H1 (cell line): ENCODE measurements around the gene EXD1.
"Not testable (repeated sequence)": the region's sequence is repeated elsewhere in the genome, so short reads cannot be mapped to it uniquely, and the experiment has no call there.

ENCODE experiments used
- CREB1 ChIP-seq: IDR thresholded peaks from 2 replicates; pipeline ENCODE4 v1.6.1; 2012; ENCODE audit warnings: inconsistent platforms
- EZH2 ChIP-seq: fragments of 200-600 bp; sonication (generic); IDR thresholded peaks from 2 replicates; pipeline ENCODE4 v1.7.1; 2012; ENCODE audit warnings: low read depth, mild to moderate bottlenecking, moderate library complexity, low read length, inconsistent platforms; ENCODE audit not compliant: severe bottlenecking
- NANOG ChIP-seq: IDR thresholded peaks from 2 replicates; pipeline ENCODE4 v1.6.1; 2011; ENCODE audit warnings: low read length, low read depth, mild to moderate bottlenecking, inconsistent platforms; ENCODE audit not compliant: insufficient read depth, poor library complexity, severe bottlenecking
- POLR2A ChIP-seq, 2 experiments: IDR thresholded peaks; 1 replicate in 1 of 2; 2 replicates in 1 of 2; pipeline ENCODE4 v1.6.1; 2011; ENCODE audit warnings: low read depth in 2 of 2, low read length in 2 of 2, mild to moderate bottlenecking in 2 of 2; ENCODE audit errors: control extremely low read depth in 1 of 2
- POLR2AphosphoS5 ChIP-seq: IDR thresholded peaks from 2 replicates; pipeline ENCODE4 v1.6.1; 2011; ENCODE audit warnings: low read depth, low read length
- RAD21 ChIP-seq, 2 experiments: IDR thresholded peaks in 1 of 2; conservative IDR thresholded peaks in 1 of 2; 2 replicates each; pipeline ENCODE4 v1.6.1; 2011; ENCODE audit warnings: low read depth in 2 of 2, low read length in 2 of 2, improper control_type of control experiment in 1 of 2, inconsistent platforms in 1 of 2, mild to moderate bottlenecking in 1 of 2, moderate library complexity in 1 of 2
- RBBP5 ChIP-seq: IDR thresholded peaks from 2 replicates; pipeline ENCODE4 v1.7.1; 2012; ENCODE audit warnings: low read depth, mild to moderate bottlenecking, inconsistent platforms, low read length, moderate library complexity, borderline replicate concordance
- RXRA ChIP-seq: IDR thresholded peaks from 2 replicates; pipeline ENCODE4 v1.6.1; 2011; ENCODE audit warnings: low read depth, mild to moderate bottlenecking, low read length, moderate library complexity; ENCODE audit not compliant: insufficient read depth
- TF ChIP-seq, protein P1 (sequence below), 3 experiments: IDR thresholded peaks; 1 replicate in 2 of 3; 2 replicates in 1 of 3; pipeline versions ENCODE4 v1.5.1 to v1.6.1; 2011; ENCODE audit warnings: low read length in 3 of 3, mild to moderate bottlenecking in 3 of 3, inconsistent platforms in 2 of 3, low read depth in 1 of 3, moderate library complexity in 1 of 3; ENCODE audit not compliant: insufficient read depth in 1 of 3; ENCODE audit errors: control extremely low read depth in 1 of 3
- TF ChIP-seq, protein P2 (sequence below): IDR thresholded peaks from 2 replicates; pipeline ENCODE4 v1.6.1; 2012; ENCODE audit warnings: low read length, inconsistent platforms
- TF ChIP-seq, protein P3 (sequence below): IDR thresholded peaks from 2 replicates; pipeline ENCODE4 v1.6.1; 2011; ENCODE audit warnings: low read length, improper control_type of control experiment

DNA sequence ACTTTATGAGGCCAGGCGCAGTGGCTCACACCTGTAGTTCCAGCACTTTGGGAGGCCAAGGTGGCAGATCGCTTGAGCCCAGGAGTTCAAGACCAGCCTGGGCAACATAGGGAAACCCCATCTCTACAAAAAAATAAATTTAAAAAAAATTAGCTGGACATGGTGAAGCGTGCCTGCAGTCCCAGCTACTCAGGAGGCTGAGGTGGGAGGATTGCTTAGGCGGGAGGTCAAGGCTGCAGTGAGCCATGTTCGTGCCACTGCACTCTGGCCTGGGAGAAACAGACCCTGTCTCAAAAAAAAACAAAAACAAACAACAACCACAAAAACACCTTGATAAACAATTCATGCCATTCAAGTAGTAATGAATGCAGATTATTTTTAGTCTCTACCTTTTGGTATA lies 4.7 kb upstream of the EXD1 start:
- TF ChIP-seq NANOG; EZH2; POLR2AphosphoS5; RXRA; CREB1; POLR2A (IDR thresholded peaks at IDR 0.05; ENCODE audit: control extremely low read depth in 1 of 2, low read depth in 2 of 2, low read length in 2 of 2); RBBP5; RAD21 (IDR thresholded peaks at IDR 0.05 in 1 of 2, conservative IDR thresholded peaks at IDR 0.05 in 1 of 2; ENCODE audit: low read depth in 2 of 2, low read length in 2 of 2): not testable (repeated sequence)
- TF ChIP-seq, protein P1, sequence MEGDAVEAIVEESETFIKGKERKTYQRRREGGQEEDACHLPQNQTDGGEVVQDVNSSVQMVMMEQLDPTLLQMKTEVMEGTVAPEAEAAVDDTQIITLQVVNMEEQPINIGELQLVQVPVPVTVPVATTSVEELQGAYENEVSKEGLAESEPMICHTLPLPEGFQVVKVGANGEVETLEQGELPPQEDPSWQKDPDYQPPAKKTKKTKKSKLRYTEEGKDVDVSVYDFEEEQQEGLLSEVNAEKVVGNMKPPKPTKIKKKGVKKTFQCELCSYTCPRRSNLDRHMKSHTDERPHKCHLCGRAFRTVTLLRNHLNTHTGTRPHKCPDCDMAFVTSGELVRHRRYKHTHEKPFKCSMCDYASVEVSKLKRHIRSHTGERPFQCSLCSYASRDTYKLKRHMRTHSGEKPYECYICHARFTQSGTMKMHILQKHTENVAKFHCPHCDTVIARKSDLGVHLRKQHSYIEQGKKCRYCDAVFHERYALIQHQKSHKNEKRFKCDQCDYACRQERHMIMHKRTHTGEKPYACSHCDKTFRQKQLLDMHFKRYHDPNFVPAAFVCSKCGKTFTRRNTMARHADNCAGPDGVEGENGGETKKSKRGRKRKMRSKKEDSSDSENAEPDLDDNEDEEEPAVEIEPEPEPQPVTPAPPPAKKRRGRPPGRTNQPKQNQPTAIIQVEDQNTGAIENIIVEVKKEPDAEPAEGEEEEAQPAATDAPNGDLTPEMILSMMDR (IDR thresholded peaks at IDR 0.05; ENCODE audit: control extremely low read depth in 1 of 3, insufficient read depth in 1 of 3, low read depth in 1 of 3, low read length in 3 of 3), result not testable (repeated sequence)
- TF ChIP-seq, protein P2, sequence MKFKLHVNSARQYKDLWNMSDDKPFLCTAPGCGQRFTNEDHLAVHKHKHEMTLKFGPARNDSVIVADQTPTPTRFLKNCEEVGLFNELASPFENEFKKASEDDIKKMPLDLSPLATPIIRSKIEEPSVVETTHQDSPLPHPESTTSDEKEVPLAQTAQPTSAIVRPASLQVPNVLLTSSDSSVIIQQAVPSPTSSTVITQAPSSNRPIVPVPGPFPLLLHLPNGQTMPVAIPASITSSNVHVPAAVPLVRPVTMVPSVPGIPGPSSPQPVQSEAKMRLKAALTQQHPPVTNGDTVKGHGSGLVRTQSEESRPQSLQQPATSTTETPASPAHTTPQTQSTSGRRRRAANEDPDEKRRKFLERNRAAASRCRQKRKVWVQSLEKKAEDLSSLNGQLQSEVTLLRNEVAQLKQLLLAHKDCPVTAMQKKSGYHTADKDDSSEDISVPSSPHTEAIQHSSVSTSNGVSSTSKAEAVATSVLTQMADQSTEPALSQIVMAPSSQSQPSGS, result not testable (repeated sequence)
- TF ChIP-seq, protein P3, sequence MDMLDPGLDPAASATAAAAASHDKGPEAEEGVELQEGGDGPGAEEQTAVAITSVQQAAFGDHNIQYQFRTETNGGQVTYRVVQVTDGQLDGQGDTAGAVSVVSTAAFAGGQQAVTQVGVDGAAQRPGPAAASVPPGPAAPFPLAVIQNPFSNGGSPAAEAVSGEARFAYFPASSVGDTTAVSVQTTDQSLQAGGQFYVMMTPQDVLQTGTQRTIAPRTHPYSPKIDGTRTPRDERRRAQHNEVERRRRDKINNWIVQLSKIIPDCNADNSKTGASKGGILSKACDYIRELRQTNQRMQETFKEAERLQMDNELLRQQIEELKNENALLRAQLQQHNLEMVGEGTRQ, result not testable (repeated sequence)
